Panc1 (cell line): ENCODE measurements around the gene HELZ. TPM values are rescaled to one million over a fixed set of nuclear protein-coding genes. Genes with fewer than 3 reads are reported as not detected.

Source experiments
- ATAC-seq: fragments of 200-7000 bp; cut with Tn5 transposase; 2 replicates; pipeline ENCODE4 v1.9.1; 2020; ENCODE audit warnings: mild to moderate bottlenecking, moderate library complexity
- BruUV-seq: library from RNA; stranded (reverse); fragments of 400-500 nt; replicated peaks from 2 replicates; lab custom pipeline; 2021; lab: Mats Ljungman, UMichigan
- CTCF ChIA-PET: fragments of 300-600 bp; sonication (Branson Sonifier 250); formaldehyde crosslinking; loops from one replicate; lab custom pipeline; 2022; ENCODE audit warnings: antibody characterized with exemption; lab: Charles Lee
- POLR2A ChIA-PET: fragments of 300-600 bp; sonication (Branson Sonifier 250); formaldehyde crosslinking; loops from one replicate; lab custom pipeline; 2022; ENCODE audit warnings: antibody characterized with exemption; lab: Charles Lee
- DNase-seq: peaks from one replicate; pipeline ENCODE4 v3.0.0-alpha.2; 2010; ENCODE audit warnings: low read depth, low spot score
- H3K27ac ChIP-seq: 2 replicates; pipeline ENCODE4 v1.5.1; 2011; ENCODE audit warnings: mild to moderate bottlenecking, low read length, inconsistent platforms
- H3K27me3 ChIP-seq: fragments of 200-500 bp; sonication (Bioruptor generic); 2 replicates; pipeline ENCODE4 v1.6.0; 2014; ENCODE audit warnings: low read length, inconsistent platforms; ENCODE audit not compliant: control insufficient read depth, insufficient read depth
- H3K36me3 ChIP-seq: fragments of 200-500 bp; sonication (Bioruptor generic); 2 replicates; pipeline ENCODE4 v1.5.1; 2014; ENCODE audit warnings: inconsistent platforms, mild to moderate bottlenecking, low read length, moderate library complexity; ENCODE audit not compliant: control insufficient read depth, insufficient read depth
- H3K4me1 ChIP-seq: 2 replicates; pipeline ENCODE4 v1.5.1; 2011; ENCODE audit warnings: inconsistent platforms, mild to moderate bottlenecking, low read length, moderate library complexity; ENCODE audit not compliant: control insufficient read depth, insufficient read depth
- H3K4me3 ChIP-seq, 2 experiments: 2 replicates each; pipeline ENCODE4 v1.5.1; 2011 to 2012; ENCODE audit warnings: low read depth in 2 of 2, low read length in 2 of 2, mild to moderate bottlenecking in 2 of 2, inconsistent platforms in 1 of 2, moderate library complexity in 1 of 2
- H3K9me3 ChIP-seq: fragments of 200-500 bp; sonication (Bioruptor generic); 2 replicates; pipeline ENCODE4 v1.5.1; 2014; ENCODE audit warnings: low read depth, mild to moderate bottlenecking, inconsistent platforms, low read length, moderate library complexity; ENCODE audit not compliant: control insufficient read depth, insufficient read depth
- CTCF ChIP-seq: fragments of 450-650 bp; IDR thresholded peaks from 2 replicates; pipeline ENCODE4 v1.5.1; 2017; ENCODE audit warnings: mild to moderate bottlenecking
- POLR2AphosphoS5 ChIP-seq: IDR thresholded peaks from 2 replicates; pipeline ENCODE4 v1.6.1; 2012; ENCODE audit warnings: mild to moderate bottlenecking, low read depth, low read length, moderate library complexity
- REST ChIP-seq, 2 experiments: IDR thresholded peaks; 2 replicates each; pipeline ENCODE4 v1.6.1; 2011 to 2012; ENCODE audit warnings: low read depth in 2 of 2, control low read depth in 1 of 2, low read length in 1 of 2, mild to moderate bottlenecking in 1 of 2, moderate library complexity in 1 of 2; ENCODE audit not compliant: insufficient read depth in 1 of 2
- SIN3A ChIP-seq: IDR thresholded peaks from 2 replicates; pipeline ENCODE4 v1.6.1; 2012; ENCODE audit warnings: low read depth, mild to moderate bottlenecking, low read length, moderate library complexity, borderline replicate concordance; ENCODE audit not compliant: insufficient read depth
- TCF7L2 ChIP-seq: IDR thresholded peaks from 2 replicates; pipeline ENCODE4 v1.6.1; 2011; ENCODE audit warnings: mild to moderate bottlenecking, low read depth, low read length, inconsistent platforms
- in situ Hi-C: cut with HindIII; loops from 2 replicates; pipeline ENCODE4 v1.10.0; 2016; ENCODE audit warnings: low sequenced_read_pairs, low pct_unique_long_range_greater_than_20kb
- intact Hi-C: fragments of 100-400 bp; cut with micrococcal nuclease; formaldehyde crosslinking; loops from one replicate; pipeline ENCODE4 v1.10.0; 2022; ENCODE audit not compliant: unreplicated experiment
- total RNA-seq: library from RNA; stranded (reverse); gene quantifications from one replicate; pipeline ENCODE4 v1.2.1, GENCODE V29; 2021; ENCODE audit not compliant: unreplicated experiment

Gene HELZ
- total RNA-seq, 1 experiment from 2014 or later, result 15.0 TPM

- Histone ChIP-seq H3K9me3 (no peaks in the 10 kb centered on the region), H3K36me3 (no peaks in the 10 kb centered on the region; the same call in 1 of the 2 replicates), H3K27me3 (no peaks in the 10 kb centered on the region), H3K4me1 (no peaks in the 10 kb centered on the region), H3K27ac (no peak overlapping the region), H3K4me3 (no peak overlapping the region)
- ChIA-PET POLR2A (no interaction called here), CTCF (no interaction called here)
- intact Hi-C loops, result no loop called here
- no peak for ATAC-seq
- no peak for DNase-seq
- no TSS peak for BruUV-seq
- TF ChIP-seq CTCF (no peak), REST (IDR thresholded peaks at IDR 0.05; ENCODE audit: insufficient read depth in 1 of 2, low read depth in 2 of 2, low read length in 1 of 2) (no peak), SIN3A (no peak), POLR2AphosphoS5 (no peak), TCF7L2 (no peak)
- in situ Hi-C loops, result no loop called here
Observed at GRCh38 chr17:67229109-67229955, 15.7 kb downstream of the HELZ start.

- Histone ChIP-seq H3K27me3 (no peaks in the 10 kb centered on the region), H3K27ac (no peak overlapping the region), H3K4me1 (no peaks in the 10 kb centered on the region), H3K4me3 (no peak overlapping the region), H3K36me3 (no peaks in the 10 kb centered on the region; the same call in 1 of the 2 replicates), H3K9me3 (no peaks in the 10 kb centered on the region)
- ChIA-PET CTCF (no interaction called here), POLR2A (no interaction called here)
- intact Hi-C loops (no loop called here), in situ Hi-C loops (no loop called here)
- TF ChIP-seq REST (IDR thresholded peaks at IDR 0.05; ENCODE audit: insufficient read depth in 1 of 2, low read depth in 2 of 2, low read length in 1 of 2) (no peak), POLR2AphosphoS5 (no peak)
- BruUV-seq, result no TSS peak
- ATAC-seq (no peak), DNase-seq (no peak)
Observed at GRCh38 chr17:67227488-67227887, 17.5 kb downstream of the HELZ start.
